ENCODE measurements around the gene ATP6V0B.
A peak's percentile ranks its signal among the peaks of the same experiment; 100 is the strongest.

The ATP6V0B gene

GRCh38 chr1:43956234-43956633 lies 18.5 kb upstream of the ATP6V0B start:
- WGBS, 2 donors (ENCODE audit: extremely low coverage in 2 of 2, insufficient read length in 2 of 2, insufficient replicate concordance in 1 of 2) = no CpG with 5 or more reads among the region's 8 CpGs

GRCh38 chr1:43957407-43958040 lies 17.2 kb upstream of the ATP6V0B start:
- WGBS, 2 donors (ENCODE audit: extremely low coverage in 2 of 2, insufficient read length in 2 of 2, insufficient replicate concordance in 1 of 2) = no CpG with 5 or more reads among the region's 7 CpGs

More at GRCh38 chr1:43956234-43956633, 18.5 kb upstream of the ATP6V0B start:
- no peak overlapping the region for H4K8ac ChIP-seq (ENCODE audit: low read depth, low read length)
- H3K9ac ChIP-seq (ENCODE audit: low read depth, low read length, poor library complexity) = no peak overlapping the region
- H2AK5ac ChIP-seq (ENCODE audit: low read depth, low read length) = no peak overlapping the region
- H3K4me1 ChIP-seq (ENCODE audit: control insufficient read depth in 2 of 2, insufficient read depth in 1 of 2, low read depth in 1 of 2, low read length in 2 of 2) = peaks cover 0 to 8% of the 10 kb centered on the region in 2 donors
- no peaks in the 10 kb centered on the region for H3K9me3 ChIP-seq (replicated peaks in 1 of 2; ENCODE audit: control insufficient read depth in 2 of 2, insufficient read depth in 1 of 2, low read depth in 1 of 2, low read length in 2 of 2)
- H3K14ac ChIP-seq (ENCODE audit: low read length) = no peak overlapping the region
- H3K4me3 ChIP-seq (ENCODE audit: low read length in 2 of 2) = no peak overlapping the region
- H2BK12ac ChIP-seq (ENCODE audit: low read length) = no peak overlapping the region
- H3K79me1 ChIP-seq (ENCODE audit: low read depth, low read length) = peaks cover 2% of the 10 kb centered on the region
- no peak overlapping the region for H2BK5ac ChIP-seq (ENCODE audit: low read length)
- H3K27me3 ChIP-seq (ENCODE audit: control insufficient read depth in 3 of 3, insufficient read depth in 3 of 3, low read depth in 1 of 3, low read length in 3 of 3) = no peaks in the 10 kb centered on the region
- H3K27ac ChIP-seq (replicated peaks; ENCODE audit: low read length) = no peak overlapping the region
- H3K18ac ChIP-seq (ENCODE audit: low read length) = no peak overlapping the region
- no peak overlapping the region for H3K4ac ChIP-seq (ENCODE audit: low read length)
- H3K36me3 ChIP-seq (replicated peaks in 1 of 2; ENCODE audit: control insufficient read depth in 2 of 2, insufficient read depth in 2 of 2, low read length in 2 of 2) = peaks cover 17 to 47% of the 10 kb centered on the region in 2 donors
- no peak overlapping the region for H3K23ac ChIP-seq (ENCODE audit: low read depth, low read length, poor library complexity)
- no peak overlapping the region for H4K91ac ChIP-seq (ENCODE audit: low read depth, low read length, poor library complexity)
- H2BK120ac ChIP-seq (ENCODE audit: low read depth, low read length) = no peak overlapping the region
- DNase-seq (ENCODE audit: low spot score) = no peak
- H2BK15ac ChIP-seq (ENCODE audit: low read length) = no peak overlapping the region
- no peak overlapping the region for H2AFZ ChIP-seq (ENCODE audit: low read length)
- H3K4me2 ChIP-seq (ENCODE audit: insufficient read depth, low read length, poor library complexity, severe bottlenecking) = no peak overlapping the region

GRCh38 chr1:43958351-43959255 lies 16.2 kb upstream of the ATP6V0B start:
- Histone ChIP-seq H4K8ac (ENCODE audit: low read depth, low read length) (no peak overlapping the region), H3K4me3 (ENCODE audit: low read length in 2 of 2) (no peak overlapping the region), H4K91ac (ENCODE audit: low read depth, low read length, poor library complexity) (no peak overlapping the region), H3K9me3 (replicated peaks in 1 of 2; ENCODE audit: control insufficient read depth in 2 of 2, insufficient read depth in 1 of 2, low read depth in 1 of 2, low read length in 2 of 2) (no peaks in the 10 kb centered on the region), H3K4me2 (ENCODE audit: insufficient read depth, low read length, poor library complexity, severe bottlenecking) (no peak overlapping the region), H3K14ac (ENCODE audit: low read length) (no peak overlapping the region), H3K23ac (ENCODE audit: low read depth, low read length, poor library complexity) (no peak overlapping the region), H2BK5ac (ENCODE audit: low read length) (no peak overlapping the region), H3K27me3 (ENCODE audit: control insufficient read depth in 3 of 3, insufficient read depth in 3 of 3, low read depth in 1 of 3, low read length in 3 of 3) (no peaks in the 10 kb centered on the region), H2AK5ac (ENCODE audit: low read depth, low read length) (no peak overlapping the region), H3K18ac (ENCODE audit: low read length) (no peak overlapping the region), H3K4me1 (ENCODE audit: control insufficient read depth in 2 of 2, insufficient read depth in 1 of 2, low read depth in 1 of 2, low read length in 2 of 2) (no peaks in the 10 kb centered on the region), H3K79me1 (ENCODE audit: low read depth, low read length) (peaks cover 2% of the 10 kb centered on the region), H3K9ac (ENCODE audit: low read depth, low read length, poor library complexity) (no peak overlapping the region), H2BK12ac (ENCODE audit: low read length) (no peak overlapping the region), H3K4ac (ENCODE audit: low read length) (no peak overlapping the region), H3K36me3 (replicated peaks in 1 of 2; ENCODE audit: control insufficient read depth in 2 of 2, insufficient read depth in 2 of 2, low read length in 2 of 2) (peaks cover 19 to 55% of the 10 kb centered on the region in 2 donors), H2AFZ (ENCODE audit: low read length) (no peak overlapping the region), H2BK15ac (ENCODE audit: low read length) (no peak overlapping the region), H2BK120ac (ENCODE audit: low read depth, low read length) (no peak overlapping the region), H3K27ac (replicated peaks; ENCODE audit: low read length) (no peak overlapping the region)
- no peak for DNase-seq (ENCODE audit: low spot score)
- no CpG with 5 or more reads among the region's 9 CpGs for WGBS, 2 donors (ENCODE audit: extremely low coverage in 2 of 2, insufficient read length in 2 of 2, insufficient replicate concordance in 1 of 2)

More at GRCh38 chr1:43957407-43958040, 17.2 kb upstream of the ATP6V0B start:
- H3K36me3 ChIP-seq (replicated peaks in 1 of 2; ENCODE audit: control insufficient read depth in 2 of 2, insufficient read depth in 2 of 2, low read length in 2 of 2) = peaks cover 19 to 55% of the 10 kb centered on the region in 2 donors
- no peak overlapping the region for H3K4me3 ChIP-seq (ENCODE audit: low read length in 2 of 2)
- H3K79me1 ChIP-seq (ENCODE audit: low read depth, low read length) = peaks cover 2% of the 10 kb centered on the region
- H4K8ac ChIP-seq (ENCODE audit: low read depth, low read length) = no peak overlapping the region
- H3K4me1 ChIP-seq (ENCODE audit: control insufficient read depth in 2 of 2, insufficient read depth in 1 of 2, low read depth in 1 of 2, low read length in 2 of 2) = peaks cover 0 to 8% of the 10 kb centered on the region in 2 donors
- H2AK5ac ChIP-seq (ENCODE audit: low read depth, low read length) = no peak overlapping the region
- no peak overlapping the region for H3K27ac ChIP-seq (replicated peaks; ENCODE audit: low read length)
- no peaks in the 10 kb centered on the region for H3K27me3 ChIP-seq (ENCODE audit: control insufficient read depth in 3 of 3, insufficient read depth in 3 of 3, low read depth in 1 of 3, low read length in 3 of 3)
- no peak overlapping the region for H2BK5ac ChIP-seq (ENCODE audit: low read length)
- peak overlapping the region; percentile 53 for H3K9ac ChIP-seq (ENCODE audit: low read depth, low read length, poor library complexity)
- no peak overlapping the region for H3K23ac ChIP-seq (ENCODE audit: low read depth, low read length, poor library complexity)
- no peak overlapping the region for H4K91ac ChIP-seq (ENCODE audit: low read depth, low read length, poor library complexity)
- no peak overlapping the region for H3K4ac ChIP-seq (ENCODE audit: low read length)
- H3K14ac ChIP-seq (ENCODE audit: low read length) = no peak overlapping the region
- no peak overlapping the region for H2BK15ac ChIP-seq (ENCODE audit: low read length)
- no peak for DNase-seq (ENCODE audit: low spot score)
- H3K9me3 ChIP-seq (replicated peaks in 1 of 2; ENCODE audit: control insufficient read depth in 2 of 2, insufficient read depth in 1 of 2, low read depth in 1 of 2, low read length in 2 of 2) = no peaks in the 10 kb centered on the region
- H3K18ac ChIP-seq (ENCODE audit: low read length) = no peak overlapping the region
- no peak overlapping the region for H3K4me2 ChIP-seq (ENCODE audit: insufficient read depth, low read length, poor library complexity, severe bottlenecking)
- H2AFZ ChIP-seq (ENCODE audit: low read length) = no peak overlapping the region
- H2BK120ac ChIP-seq (ENCODE audit: low read depth, low read length) = no peak overlapping the region
- H2BK12ac ChIP-seq (ENCODE audit: low read length) = no peak overlapping the region

GRCh38 chr1:43960798-43961197 lies 14.0 kb upstream of the ATP6V0B start:
- H3K4me3 ChIP-seq (ENCODE audit: low read length in 2 of 2) = no peak overlapping the region
- H3K14ac ChIP-seq (ENCODE audit: low read length) = no peak overlapping the region
- WGBS, 2 donors (ENCODE audit: extremely low coverage in 2 of 2, insufficient read length in 2 of 2, insufficient replicate concordance in 1 of 2) = no CpG with 5 or more reads among the region's 8 CpGs
- H3K23ac ChIP-seq (ENCODE audit: low read depth, low read length, poor library complexity) = no peak overlapping the region
- H4K8ac ChIP-seq (ENCODE audit: low read depth, low read length) = no peak overlapping the region
- H2BK120ac ChIP-seq (ENCODE audit: low read depth, low read length) = no peak overlapping the region
- H3K36me3 ChIP-seq (replicated peaks in 1 of 2; ENCODE audit: control insufficient read depth in 2 of 2, insufficient read depth in 2 of 2, low read length in 2 of 2) = peaks cover 19 to 64% of the 10 kb centered on the region in 2 donors
- no peaks in the 10 kb centered on the region for H3K79me1 ChIP-seq (ENCODE audit: low read depth, low read length)
- H3K27me3 ChIP-seq (ENCODE audit: control insufficient read depth in 3 of 3, insufficient read depth in 3 of 3, low read depth in 1 of 3, low read length in 3 of 3) = no peaks in the 10 kb centered on the region
- H2AK5ac ChIP-seq (ENCODE audit: low read depth, low read length) = no peak overlapping the region
- H3K4ac ChIP-seq (ENCODE audit: low read length) = no peak overlapping the region
- no peak overlapping the region for H2BK12ac ChIP-seq (ENCODE audit: low read length)
- no peak overlapping the region for H3K27ac ChIP-seq (replicated peaks; ENCODE audit: low read length)
- H3K9me3 ChIP-seq (replicated peaks in 1 of 2; ENCODE audit: control insufficient read depth in 2 of 2, insufficient read depth in 1 of 2, low read depth in 1 of 2, low read length in 2 of 2) = no peaks in the 10 kb centered on the region
- no peak overlapping the region for H2BK15ac ChIP-seq (ENCODE audit: low read length)
- no peak overlapping the region for H3K4me2 ChIP-seq (ENCODE audit: insufficient read depth, low read length, poor library complexity, severe bottlenecking)
- no peaks in the 10 kb centered on the region for H3K4me1 ChIP-seq (ENCODE audit: control insufficient read depth in 2 of 2, insufficient read depth in 1 of 2, low read depth in 1 of 2, low read length in 2 of 2)
- no peak for DNase-seq (ENCODE audit: low spot score)
- no peak overlapping the region for H2BK5ac ChIP-seq (ENCODE audit: low read length)
- H3K18ac ChIP-seq (ENCODE audit: low read length) = no peak overlapping the region
- H4K91ac ChIP-seq (ENCODE audit: low read depth, low read length, poor library complexity) = no peak overlapping the region
- H2AFZ ChIP-seq (ENCODE audit: low read length) = no peak overlapping the region
- no peak overlapping the region for H3K9ac ChIP-seq (ENCODE audit: low read depth, low read length, poor library complexity)

Measured in neuronal stem cell (in vitro differentiated cells).